DOHH2 (cell line): ENCODE data around the gene SF1.

Experiments
- H3F3A ChIP-seq: fragments of 200-600 bp; sonication (generic), shearing (Covaris generic); 2 replicates; pipeline ENCODE4 v1.6.0; 2016; ENCODE audit warnings: antibody characterized with exemption, mild to moderate bottlenecking; ENCODE audit not compliant: control insufficient read depth, insufficient read depth
- H3K27ac ChIP-seq: fragments of 200-600 bp; sonication (generic); 2 replicates; pipeline ENCODE4 v1.5.1; 2014; ENCODE audit warnings: low read depth, mild to moderate bottlenecking, low read length, moderate library complexity
- H3K27me3 ChIP-seq: fragments of 200-600 bp; sonication (generic); 2 replicates; pipeline ENCODE4 v1.6.1; 2014; ENCODE audit warnings: mild to moderate bottlenecking, low read length, mixed read lengths; ENCODE audit not compliant: control insufficient read depth
- H3K36me3 ChIP-seq: fragments of 200-600 bp; sonication (generic); 2 replicates; pipeline ENCODE4 v1.6.1; 2014; ENCODE audit warnings: mild to moderate bottlenecking, low read length, moderate library complexity, mixed read lengths; ENCODE audit not compliant: control insufficient read depth
- H3K4me1 ChIP-seq: fragments of 200-600 bp; sonication (generic); 2 replicates; pipeline ENCODE4 v1.6.1; 2014; ENCODE audit warnings: mild to moderate bottlenecking, low read length, mixed read lengths; ENCODE audit not compliant: control insufficient read depth
- H3K4me2 ChIP-seq: fragments of 200-600 bp; sonication (generic); 2 replicates; pipeline ENCODE4 v1.6.0; 2014; ENCODE audit warnings: mild to moderate bottlenecking, low read length, moderate library complexity
- H3K4me3 ChIP-seq: fragments of 200-600 bp; sonication (generic); 2 replicates; pipeline ENCODE4 v1.5.1; 2014; ENCODE audit warnings: mild to moderate bottlenecking, low read length, mixed read lengths
- H3K79me2 ChIP-seq: fragments of 200-600 bp; sonication (generic); 2 replicates; pipeline ENCODE4 v1.6.1; 2014; ENCODE audit warnings: mild to moderate bottlenecking, low read length, mixed read lengths; ENCODE audit not compliant: control insufficient read depth
- H3K9me2 ChIP-seq: fragments of 200-600 bp; sonication (generic); replicated peaks from 2 replicates; pipeline ENCODE4 v1.6.1; 2014; ENCODE audit warnings: mild to moderate bottlenecking, low read length, mixed read lengths; ENCODE audit not compliant: control insufficient read depth
- H3K9me3 ChIP-seq: fragments of 200-600 bp; sonication (generic); 2 replicates; pipeline ENCODE4 v1.6.1; 2014; ENCODE audit warnings: antibody characterized with exemption, low read length, mixed read lengths; ENCODE audit not compliant: control insufficient read depth, insufficient read depth
- H4K20me1 ChIP-seq: fragments of 200-600 bp; sonication (generic); 2 replicates; pipeline ENCODE4 v1.6.0; 2014; ENCODE audit warnings: low read depth, mild to moderate bottlenecking, antibody characterized with exemption, low read length, moderate library complexity; ENCODE audit not compliant: control insufficient read depth, insufficient read depth
- EZH2phosphoT487 ChIP-seq: fragments of 200-600 bp; sonication (generic); IDR thresholded peaks from 2 replicates; pipeline ENCODE4 v1.6.1; 2017; ENCODE audit warnings: borderline replicate concordance, mild to moderate bottlenecking, antibody characterized with exemption, low read length, moderate library complexity, mixed read lengths
- TF ChIP-seq, protein P1 (sequence below): fragments of 200-600 bp; sonication (generic); IDR thresholded peaks from one replicate; pipeline ENCODE4 v1.5.1; 2014; ENCODE audit warnings: antibody characterized with exemption, mild to moderate bottlenecking, low read depth, low read length; ENCODE audit not compliant: poor library complexity, severe bottlenecking

The SF1 gene

DNA sequence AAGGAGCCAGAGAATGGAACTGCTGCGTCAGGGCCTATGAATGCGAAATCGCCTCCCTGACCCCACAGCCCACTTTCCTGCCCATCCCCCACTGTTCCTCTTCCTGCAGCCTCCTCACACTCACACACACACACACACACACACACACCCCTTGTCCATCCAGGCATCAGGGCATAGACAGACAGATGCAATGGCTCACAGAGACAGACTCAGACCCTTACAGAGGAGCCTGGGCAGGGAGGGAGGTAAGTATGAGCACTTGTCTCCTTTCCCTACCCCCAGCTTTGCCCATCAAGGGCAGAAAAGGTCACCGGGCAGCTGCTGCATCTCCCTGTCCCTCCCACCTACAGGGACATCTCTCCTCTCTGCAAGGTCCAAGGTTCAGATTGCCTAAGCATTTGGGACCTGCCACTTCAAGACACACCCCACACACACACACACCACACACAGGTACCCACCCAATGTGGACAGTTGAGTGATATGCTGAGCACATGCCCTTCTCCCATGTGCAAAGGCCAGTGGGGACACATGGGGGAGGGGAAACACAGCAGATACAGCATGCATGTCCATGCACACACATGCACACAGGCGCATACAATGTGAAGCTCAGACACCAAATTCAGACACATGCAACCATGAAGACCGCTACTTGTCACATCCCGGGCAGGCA, 53.3 kb downstream of the SF1 start:
- H3K36me3 ChIP-seq, result peaks cover 4% of the 10 kb centered on the region
- H3K9me2 ChIP-seq, result no peaks in the 10 kb centered on the region
- H3K4me1 ChIP-seq, result peaks cover 13% of the 10 kb centered on the region
- H3K4me3 ChIP-seq, result no peak overlapping the region
- H3K79me2 ChIP-seq, result no peaks in the 10 kb centered on the region
- no peaks in the 10 kb centered on the region for H4K20me1 ChIP-seq
- H3K27me3 ChIP-seq, result peaks cover 26% of the 10 kb centered on the region
- H3F3A ChIP-seq, result no peaks in the 10 kb centered on the region
- no peaks in the 10 kb centered on the region for H3K9me3 ChIP-seq
- TF ChIP-seq, protein P1, sequence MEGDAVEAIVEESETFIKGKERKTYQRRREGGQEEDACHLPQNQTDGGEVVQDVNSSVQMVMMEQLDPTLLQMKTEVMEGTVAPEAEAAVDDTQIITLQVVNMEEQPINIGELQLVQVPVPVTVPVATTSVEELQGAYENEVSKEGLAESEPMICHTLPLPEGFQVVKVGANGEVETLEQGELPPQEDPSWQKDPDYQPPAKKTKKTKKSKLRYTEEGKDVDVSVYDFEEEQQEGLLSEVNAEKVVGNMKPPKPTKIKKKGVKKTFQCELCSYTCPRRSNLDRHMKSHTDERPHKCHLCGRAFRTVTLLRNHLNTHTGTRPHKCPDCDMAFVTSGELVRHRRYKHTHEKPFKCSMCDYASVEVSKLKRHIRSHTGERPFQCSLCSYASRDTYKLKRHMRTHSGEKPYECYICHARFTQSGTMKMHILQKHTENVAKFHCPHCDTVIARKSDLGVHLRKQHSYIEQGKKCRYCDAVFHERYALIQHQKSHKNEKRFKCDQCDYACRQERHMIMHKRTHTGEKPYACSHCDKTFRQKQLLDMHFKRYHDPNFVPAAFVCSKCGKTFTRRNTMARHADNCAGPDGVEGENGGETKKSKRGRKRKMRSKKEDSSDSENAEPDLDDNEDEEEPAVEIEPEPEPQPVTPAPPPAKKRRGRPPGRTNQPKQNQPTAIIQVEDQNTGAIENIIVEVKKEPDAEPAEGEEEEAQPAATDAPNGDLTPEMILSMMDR, result no peak
- no peak for TF ChIP-seq EZH2phosphoT487
- H3K27ac ChIP-seq, result no peak overlapping the region
- H3K4me2 ChIP-seq, result no peak overlapping the region

GRCh38 chr11:64723907-64724862, 54.2 kb downstream of the SF1 start:
- H3K4me3 ChIP-seq, result peak overlapping the region; percentile 85
- H3K36me3 ChIP-seq, result peaks cover 3% of the 10 kb centered on the region; the same call in 1 of the 2 replicates
- no peak overlapping the region for H3K27ac ChIP-seq
- no peaks in the 10 kb centered on the region for H3F3A ChIP-seq
- peak overlapping the region; percentile 96 for H3K4me2 ChIP-seq
- no peaks in the 10 kb centered on the region for H3K9me3 ChIP-seq
- peaks cover 34% of the 10 kb centered on the region for H3K27me3 ChIP-seq
- no peaks in the 10 kb centered on the region for H3K9me2 ChIP-seq
- no peak for TF ChIP-seq EZH2phosphoT487
- TF ChIP-seq, protein P1, result no peak
- no peaks in the 10 kb centered on the region for H4K20me1 ChIP-seq
- peaks cover 13% of the 10 kb centered on the region for H3K4me1 ChIP-seq
- no peaks in the 10 kb centered on the region for H3K79me2 ChIP-seq

DNA sequence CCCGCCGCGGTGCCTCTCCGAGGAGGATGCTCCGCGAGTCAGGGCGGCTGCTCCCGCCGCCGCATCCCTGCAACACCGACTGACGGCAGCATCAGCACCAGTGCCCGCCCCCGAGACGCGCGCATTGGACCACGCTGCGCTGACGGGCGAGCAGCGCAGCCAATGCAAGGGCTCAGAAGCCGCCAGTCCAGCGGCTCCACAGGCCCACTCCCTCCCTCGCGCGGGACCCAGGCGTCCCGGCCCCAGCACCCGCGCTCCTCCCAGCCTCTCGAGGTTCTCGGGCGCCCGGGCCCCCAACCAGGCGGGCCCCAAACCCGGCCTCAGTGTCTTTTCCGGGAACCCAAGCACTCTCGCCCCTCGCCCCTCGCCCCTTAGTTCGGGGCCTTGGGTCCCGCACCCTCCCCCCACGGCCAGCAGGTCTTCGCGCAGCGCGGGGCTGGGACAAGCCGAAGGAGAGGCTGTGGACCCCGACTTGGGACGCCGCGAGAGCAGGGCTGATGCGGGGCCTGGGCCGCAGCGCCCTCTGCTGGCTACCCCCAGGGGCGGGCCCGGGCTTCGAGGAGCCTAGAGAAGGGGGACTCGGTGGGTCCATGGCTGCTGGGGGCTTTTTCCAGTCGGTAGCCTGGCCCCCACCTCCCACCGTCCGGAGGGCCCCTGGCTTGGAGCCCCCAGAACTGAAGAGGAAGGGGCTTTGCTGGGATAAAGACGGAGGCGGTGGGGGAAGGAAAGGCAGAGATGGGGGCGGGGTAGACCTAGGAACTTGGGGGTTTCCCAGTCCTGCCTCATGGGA, 55.0 kb downstream of the SF1 start, which contains the start of gene NRXN2:
Gene NRXN2 (minus strand): TSS at position 81 of the 790 bp plus-strand sequence. CDS start 9,498 bp downstream, outside the sequence.
- peak within 1 kb of the TSS; percentile 96 for H3K4me2 ChIP-seq
- no peaks in the 10 kb centered on the region for H4K20me1 ChIP-seq
- peaks cover 41% of the 10 kb centered on the region for H3K27me3 ChIP-seq
- H3K79me2 ChIP-seq, result no peaks in the 10 kb centered on the region
- H3K4me1 ChIP-seq, result peaks cover 13% of the 10 kb centered on the region
- TF ChIP-seq EZH2phosphoT487, result no peak
- TF ChIP-seq, protein P1, result peak; percentile 99
- H3K27ac ChIP-seq, result peak within 1 kb of the TSS; percentile 41
- H3K9me2 ChIP-seq, result no peaks in the 10 kb centered on the region
- H3K36me3 ChIP-seq, result no peaks in the 10 kb centered on the region
- no peaks in the 10 kb centered on the region for H3K9me3 ChIP-seq
- peak within 1 kb of the TSS; percentile 85 for H3K4me3 ChIP-seq
- no peaks in the 10 kb centered on the region for H3F3A ChIP-seq
